Hepatic stellate cell (primary cell): ENCODE data around the gene NGRN.
"Not testable (repeated sequence)": the region's sequence is repeated elsewhere in the genome, so short reads cannot be mapped to it uniquely, and the experiment has no call there.

Source experiments
- DNase-seq: peaks from one replicate; pipeline ENCODE4 v3.0.0; 2011; ENCODE audit warnings: low spot score

The NGRN gene

GRCh38 chr15:90286678-90287077, 21.2 kb downstream of the NGRN start:
- no peak for DNase-seq

- DNase-seq: no peak
Measured at GRCh38 chr15:90287101-90287500, 21.6 kb downstream of the NGRN start.

- DNase-seq: no peak
Measured at GRCh38 chr15:90287946-90288345, 22.5 kb downstream of the NGRN start.

GRCh38 chr15:90291679-90292356, 26.3 kb downstream of the NGRN start:
- no peak for DNase-seq

DNA sequence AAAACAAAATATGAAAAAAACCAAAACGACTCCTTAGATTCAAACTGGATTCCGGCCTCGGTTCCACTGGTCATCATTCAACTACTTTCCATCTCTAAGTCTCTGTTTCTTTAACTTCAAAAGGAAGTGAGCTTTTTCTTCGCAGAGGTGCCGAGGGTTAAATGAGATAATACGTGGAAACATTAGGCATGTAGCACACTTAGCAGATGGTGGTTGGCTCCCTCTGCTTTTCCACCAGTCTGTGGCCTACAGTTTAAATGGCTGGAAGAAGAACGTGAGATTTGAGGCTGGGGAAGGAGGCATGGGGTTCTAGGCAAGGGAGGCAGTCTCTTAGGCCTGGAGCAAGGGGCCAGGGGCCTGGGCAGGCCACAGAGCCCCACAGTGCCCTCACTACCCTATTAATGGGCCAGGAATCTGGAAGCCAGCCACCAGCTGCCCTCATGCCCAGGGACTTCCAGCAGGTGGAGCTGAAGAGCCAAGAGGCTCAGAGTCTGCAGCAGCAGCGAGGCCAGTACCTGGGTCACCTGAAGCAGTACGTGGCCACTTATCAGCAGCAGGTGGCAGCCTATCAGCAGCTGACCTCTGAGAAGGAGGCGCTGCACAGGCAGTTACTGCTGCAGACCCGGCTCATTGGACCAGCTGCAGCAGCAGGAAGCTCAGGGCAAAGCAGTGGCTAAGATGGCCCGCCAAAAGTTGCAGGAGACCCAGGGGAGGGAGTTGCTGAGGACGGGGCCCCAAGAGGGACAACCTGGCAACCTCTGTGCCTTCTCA, 27.8 kb downstream of the NGRN start:
- peak; percentile 37 for DNase-seq

- DNase-seq: no peak
Measured at GRCh38 chr15:90294159-90294558, 28.7 kb downstream of the NGRN start.

- no peak for DNase-seq
Measured at GRCh38 chr15:90294601-90295269, 29.3 kb downstream of the NGRN start.

DNA sequence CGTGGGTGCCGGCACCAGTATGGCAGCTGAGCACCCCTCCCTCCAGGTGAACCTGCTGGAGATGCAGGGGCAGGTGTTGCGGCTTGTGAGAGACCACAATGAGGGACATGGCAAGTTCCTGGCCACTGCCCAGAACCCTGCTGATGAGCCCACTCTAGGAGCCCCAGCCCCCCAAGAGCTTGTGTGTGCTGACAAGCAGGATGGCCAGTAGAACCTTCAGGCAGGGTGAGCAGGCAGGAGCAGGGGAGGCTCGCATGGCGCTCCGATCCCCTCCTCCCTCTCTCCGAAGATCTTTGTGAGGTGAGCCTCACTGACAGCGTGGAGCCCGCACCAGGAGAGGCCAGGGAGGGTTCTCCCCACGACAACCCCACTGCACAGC, 29.8 kb downstream of the NGRN start:
- DNase-seq: no peak

DNA sequence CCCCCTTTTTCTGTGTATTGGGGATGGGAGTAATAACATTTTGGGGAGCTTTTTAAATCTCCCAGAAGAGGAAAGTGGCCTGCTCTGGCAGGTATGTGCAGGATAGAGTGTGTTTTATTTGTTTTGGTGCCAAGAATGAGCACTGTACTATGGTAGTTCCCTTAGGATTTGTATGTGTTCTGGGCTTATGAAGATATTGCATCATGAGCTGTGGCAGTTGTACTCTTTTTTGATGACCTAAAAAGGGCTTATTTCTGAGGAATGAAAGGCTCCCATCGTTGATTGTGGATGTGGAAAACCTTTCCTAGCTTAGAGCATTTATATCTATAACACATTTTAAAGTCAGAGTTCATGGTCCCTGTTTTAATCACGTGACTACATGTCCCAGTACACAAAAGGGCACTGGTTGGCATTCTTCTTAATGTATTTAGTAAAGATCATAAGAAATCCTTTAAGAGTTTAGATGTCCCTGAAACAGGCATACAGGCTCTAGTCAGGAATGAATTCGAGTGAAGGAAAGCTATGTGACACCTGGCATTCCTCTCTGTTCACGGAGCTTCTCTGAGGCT, 30.9 kb downstream of the NGRN start:
- not testable (repeated sequence) for DNase-seq

DNA sequence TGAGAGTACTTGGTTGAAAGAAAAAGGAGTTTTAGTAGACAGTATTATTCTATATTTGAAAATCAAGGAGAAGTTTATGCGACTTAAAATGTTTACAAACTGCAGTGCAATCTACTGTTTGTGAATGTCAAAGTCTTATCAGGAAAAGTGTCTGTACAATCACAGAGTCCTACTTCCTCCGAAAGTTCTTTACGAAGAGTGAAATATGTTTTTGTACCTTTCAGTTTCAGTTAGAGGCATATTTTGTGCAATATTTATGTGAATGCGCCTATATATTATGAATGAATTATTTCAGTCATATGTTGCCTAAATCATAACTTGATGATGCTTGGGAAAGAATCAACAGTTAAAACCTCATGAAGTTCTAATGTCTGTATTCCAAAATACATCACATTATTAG, 31.5 kb downstream of the NGRN start:
- no peak for DNase-seq

GRCh38 chr15:90300541-90300940, 35.1 kb downstream of the NGRN start:
- no peak for DNase-seq

GRCh38 chr15:90300988-90301706, 35.7 kb downstream of the NGRN start:
- peak; percentile 23 for DNase-seq

- no peak for DNase-seq
Measured at GRCh38 chr15:90301707-90302300, 36.3 kb downstream of the NGRN start.

DNA sequence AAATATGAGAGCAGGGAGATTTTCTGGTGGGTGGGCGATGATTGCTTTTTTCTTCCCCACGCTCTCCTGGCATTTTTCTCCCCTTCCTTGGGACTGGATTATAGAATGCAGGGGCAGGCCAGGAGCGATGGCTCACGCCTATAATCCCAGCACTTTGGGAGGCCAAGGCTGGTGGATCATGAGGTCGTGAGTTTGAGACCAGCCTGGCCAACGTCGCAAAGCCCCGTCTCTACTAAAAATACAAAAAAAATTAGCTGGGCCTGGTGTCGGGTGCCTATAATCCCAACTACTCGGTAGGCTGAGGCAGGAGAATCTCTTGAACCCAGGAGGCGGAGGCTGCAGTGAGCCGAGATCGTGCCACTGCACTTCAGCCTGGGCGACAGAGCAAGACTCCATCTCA, 39.9 kb downstream of the NGRN start:
- not testable (repeated sequence) for DNase-seq

DNA sequence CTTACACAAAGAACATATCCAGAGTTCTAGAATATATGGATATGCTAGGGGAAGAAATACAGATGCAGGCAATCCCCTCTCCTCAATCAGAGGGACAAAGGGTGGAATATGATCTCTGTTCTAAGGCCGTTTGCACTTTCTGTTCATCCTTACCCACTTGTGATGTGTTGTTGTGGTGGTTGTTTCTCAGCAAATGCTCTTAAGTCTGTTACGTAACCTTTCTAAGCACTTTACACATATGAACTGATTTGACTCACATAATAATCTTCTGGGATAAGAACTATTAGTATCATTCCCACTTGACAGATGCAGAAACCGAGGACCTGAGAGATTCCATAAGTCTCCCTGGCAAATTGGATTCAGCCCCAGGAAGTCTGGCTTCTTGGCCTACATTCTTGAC, 40.5 kb downstream of the NGRN start:
- no peak for DNase-seq

GRCh38 chr15:90306560-90306959, 41.1 kb downstream of the NGRN start:
- DNase-seq: no peak

DNA sequence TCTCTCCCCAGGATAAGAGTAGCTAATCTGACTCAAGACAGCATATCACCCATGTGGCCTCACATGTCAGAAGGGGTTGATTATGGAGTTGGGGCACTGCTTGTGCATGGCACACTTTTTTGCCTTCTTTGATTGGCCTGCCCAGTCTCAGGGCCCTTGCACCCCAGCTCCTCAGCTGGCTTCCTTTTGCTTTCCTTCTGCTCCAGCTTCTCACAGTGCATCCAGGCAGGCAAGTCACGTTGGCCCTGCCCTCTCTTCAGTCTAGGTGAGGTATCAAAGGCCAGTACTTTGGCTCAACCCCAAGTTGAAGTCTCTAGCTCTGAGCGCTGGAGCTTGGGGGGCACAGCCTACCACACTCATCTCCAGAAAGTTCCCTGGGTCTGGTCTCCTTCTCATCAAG, 42.2 kb downstream of the NGRN start:
- no peak for DNase-seq

DNA sequence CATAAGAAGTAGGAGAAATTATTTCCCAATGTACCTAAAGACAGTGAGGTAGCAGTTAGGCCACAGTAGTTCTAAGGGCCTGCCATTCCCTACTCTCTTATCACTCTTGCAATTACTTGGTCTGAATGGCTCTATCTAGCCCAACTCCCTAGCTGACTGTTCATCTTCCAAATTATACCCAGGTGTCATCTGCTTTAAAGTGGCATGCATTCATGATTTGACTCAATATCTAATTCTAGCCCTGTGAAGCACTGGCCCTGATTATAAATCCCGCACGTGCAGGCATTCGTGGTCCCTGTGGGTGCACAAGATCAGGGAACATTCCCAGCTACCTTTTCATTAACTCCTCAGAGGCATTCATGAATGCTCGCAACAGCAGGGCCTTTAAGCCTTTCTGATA, 43.5 kb downstream of the NGRN start:
- no peak for DNase-seq

DNA sequence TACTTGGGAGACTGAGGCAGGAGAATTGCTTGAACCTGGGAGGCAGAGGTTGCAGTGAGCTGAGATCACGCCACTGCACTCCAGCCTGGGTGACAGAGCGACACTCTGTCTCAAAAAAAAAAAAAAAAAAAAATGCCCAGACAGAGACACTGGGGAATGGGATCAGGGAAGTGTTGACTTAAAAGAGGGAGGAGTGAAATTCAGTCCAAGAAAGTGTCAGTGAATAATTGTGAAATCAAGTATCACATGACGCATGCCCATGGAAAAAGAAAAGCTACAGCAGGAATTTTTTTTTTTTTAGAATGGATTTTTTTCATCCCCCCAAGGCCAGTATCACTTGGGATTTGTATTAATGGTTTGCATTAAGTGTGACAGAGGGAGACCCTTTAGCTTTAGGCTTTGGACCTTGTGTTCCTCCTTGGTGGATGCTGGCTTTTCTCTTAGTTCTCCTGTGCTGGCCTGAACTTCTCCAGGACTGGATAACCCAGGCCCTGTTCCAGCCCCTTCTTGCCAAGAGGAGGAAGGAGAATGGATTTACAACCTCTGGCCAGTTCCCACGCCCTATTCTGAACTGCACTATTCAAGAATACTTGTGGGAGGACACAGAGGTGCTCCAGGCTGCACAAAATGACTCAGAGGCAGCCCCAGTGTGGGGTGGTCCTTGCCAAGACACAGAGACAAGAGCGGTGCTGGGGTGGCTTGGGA, 50.0 kb downstream of the NGRN start:
- peak; percentile 29 for DNase-seq

GRCh38 chr15:90316139-90316538, 50.7 kb downstream of the NGRN start:
- no peak for DNase-seq

- DNase-seq: no peak
Measured at GRCh38 chr15:90318591-90318990, 53.1 kb downstream of the NGRN start.
